ENCODE measurements around the gene HEMK1. TPM values are rescaled to one million over a fixed set of nuclear protein-coding genes. Genes with fewer than 3 reads are reported as not detected.

The HEMK1 gene
- total RNA-seq, 1 experiment from 2014 or later, result 12.5 TPM

DNA sequence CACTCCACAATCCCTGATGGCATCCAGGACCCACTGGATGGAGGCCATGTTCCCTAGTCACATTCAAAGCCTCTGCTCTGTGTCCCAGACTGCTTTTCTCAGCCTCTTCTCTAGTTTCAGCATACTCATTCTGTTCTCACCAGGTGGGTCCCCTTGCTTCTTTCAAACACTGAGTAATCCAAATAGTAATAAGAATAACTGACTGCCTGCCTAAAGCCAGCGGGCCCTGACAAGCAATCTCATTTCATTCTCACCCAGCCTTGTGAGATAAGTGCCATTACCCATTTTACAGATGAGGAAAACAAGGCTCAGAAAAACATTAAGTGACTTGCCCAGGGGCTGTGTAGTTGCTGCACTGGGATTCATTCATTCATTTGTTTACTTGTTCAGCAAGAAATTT lies 73.1 kb downstream of the HEMK1 start:
- no peak overlapping the region for H3K14ac ChIP-seq (ENCODE audit: insufficient read depth, low read length)
- H4K91ac ChIP-seq (ENCODE audit: insufficient read length, low read depth, low read length), result no peak overlapping the region
- no peak overlapping the region for H3K27ac ChIP-seq (ENCODE audit: insufficient read length, low read depth, low read length)
- no peak overlapping the region for H4K5ac ChIP-seq (ENCODE audit: insufficient read length, low read depth, low read length)
- H3K9me3 ChIP-seq (ENCODE audit: control insufficient read depth, low read depth, low read length), result no peaks in the 10 kb centered on the region
- H2BK20ac ChIP-seq (ENCODE audit: low read depth, low read length, poor library complexity, severe bottlenecking), result no peak overlapping the region
- H3K9me3 Mint-ChIP-seq, result no peaks in the 10 kb centered on the region
- peaks cover 3% of the 10 kb centered on the region for H3K79me1 ChIP-seq (ENCODE audit: insufficient read depth, low read depth, low read length, poor library complexity, severe bottlenecking)
- no peak overlapping the region for H3K56ac ChIP-seq (ENCODE audit: insufficient read length, low read depth, low read length)
- no CpG with 5 or more reads among the region's 1 CpG for WGBS (ENCODE audit: extremely low coverage, insufficient read length, low lambda C conversion rate)
- H2BK120ac ChIP-seq (ENCODE audit: low read depth, low read length, poor library complexity, severe bottlenecking), result no peak overlapping the region
- H3K18ac ChIP-seq (ENCODE audit: insufficient read length, low read depth, low read length), result no peak overlapping the region
- H2BK15ac ChIP-seq (ENCODE audit: low read depth, low read length), result no peak overlapping the region
- H3K4me1 ChIP-seq (ENCODE audit: insufficient read depth, low read length), result no peaks in the 10 kb centered on the region
- peaks cover 10 to 33% (median 26%) of the 10 kb centered on the region in 3 experiments; a peak in 6 of 7 replicates for H3K36me3 Mint-ChIP-seq (ENCODE audit: insufficient read depth in 1 of 3, low read depth in 3 of 3)
- no peak overlapping the region for H3K4ac ChIP-seq (ENCODE audit: low read depth, low read length)
- H3K4me1 Mint-ChIP-seq, result peaks cover 32 to 36% of the 10 kb centered on the region in 2 experiments
- no peak overlapping the region for H2BK12ac ChIP-seq (ENCODE audit: insufficient read length, low read depth, low read length)
- no peaks in the 10 kb centered on the region for H3K79me2 ChIP-seq (ENCODE audit: insufficient read depth, low read length)
- H3K23me2 ChIP-seq (ENCODE audit: insufficient read length, low read depth, low read length, poor library complexity, severe bottlenecking), result no peaks in the 10 kb centered on the region
- TF ChIP-seq, protein P1, sequence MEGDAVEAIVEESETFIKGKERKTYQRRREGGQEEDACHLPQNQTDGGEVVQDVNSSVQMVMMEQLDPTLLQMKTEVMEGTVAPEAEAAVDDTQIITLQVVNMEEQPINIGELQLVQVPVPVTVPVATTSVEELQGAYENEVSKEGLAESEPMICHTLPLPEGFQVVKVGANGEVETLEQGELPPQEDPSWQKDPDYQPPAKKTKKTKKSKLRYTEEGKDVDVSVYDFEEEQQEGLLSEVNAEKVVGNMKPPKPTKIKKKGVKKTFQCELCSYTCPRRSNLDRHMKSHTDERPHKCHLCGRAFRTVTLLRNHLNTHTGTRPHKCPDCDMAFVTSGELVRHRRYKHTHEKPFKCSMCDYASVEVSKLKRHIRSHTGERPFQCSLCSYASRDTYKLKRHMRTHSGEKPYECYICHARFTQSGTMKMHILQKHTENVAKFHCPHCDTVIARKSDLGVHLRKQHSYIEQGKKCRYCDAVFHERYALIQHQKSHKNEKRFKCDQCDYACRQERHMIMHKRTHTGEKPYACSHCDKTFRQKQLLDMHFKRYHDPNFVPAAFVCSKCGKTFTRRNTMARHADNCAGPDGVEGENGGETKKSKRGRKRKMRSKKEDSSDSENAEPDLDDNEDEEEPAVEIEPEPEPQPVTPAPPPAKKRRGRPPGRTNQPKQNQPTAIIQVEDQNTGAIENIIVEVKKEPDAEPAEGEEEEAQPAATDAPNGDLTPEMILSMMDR (conservative IDR thresholded peaks at IDR 0.05), result no peak
- no peak overlapping the region for H3K23ac ChIP-seq (ENCODE audit: insufficient read length, low read depth, low read length)
- no peak overlapping the region for H2AFZ ChIP-seq (ENCODE audit: low read length)
- H3K27me3 ChIP-seq (ENCODE audit: insufficient read depth, low read length), result no peaks in the 10 kb centered on the region
- H3K4me3 Mint-ChIP-seq, result no peak overlapping the region
- no peak overlapping the region for H3T11ph ChIP-seq (ENCODE audit: low read length)
- DNase-seq, result no peak
- no peak overlapping the region; a peak in 1 of 7 replicates for H3K27ac Mint-ChIP-seq
- H3K9ac ChIP-seq (ENCODE audit: extremely low read depth, insufficient read length, low read length), result no peak overlapping the region
- no peaks in the 10 kb centered on the region for H4K20me1 ChIP-seq (ENCODE audit: control insufficient read depth, insufficient read depth, insufficient read length)
- no peak overlapping the region for H2AK5ac ChIP-seq (ENCODE audit: insufficient read length, low read length)
- H3K27me3 Mint-ChIP-seq (ENCODE audit: low read depth), result no peaks in the 10 kb centered on the region
- no peak overlapping the region for H2BK5ac ChIP-seq (ENCODE audit: insufficient read length, low read length)
- H4K8ac ChIP-seq (replicated peaks; ENCODE audit: insufficient read length, low read depth, low read length), result no peak overlapping the region
- H3K4me2 ChIP-seq (ENCODE audit: insufficient read depth, insufficient read length, low read length), result no peak overlapping the region

Measured in H9 (cell line).